HG02798 (cell line): ENCODE measurements around the gene CISD3.

ENCODE experiments used
- ATAC-seq: cut with Tn5 transposase; IDR thresholded peaks from one replicate; pipeline ENCODE4 v1.9.1; 2021; ENCODE audit warnings: mild to moderate bottlenecking; ENCODE audit not compliant: unreplicated experiment, poor library complexity

The CISD3 gene

DNA sequence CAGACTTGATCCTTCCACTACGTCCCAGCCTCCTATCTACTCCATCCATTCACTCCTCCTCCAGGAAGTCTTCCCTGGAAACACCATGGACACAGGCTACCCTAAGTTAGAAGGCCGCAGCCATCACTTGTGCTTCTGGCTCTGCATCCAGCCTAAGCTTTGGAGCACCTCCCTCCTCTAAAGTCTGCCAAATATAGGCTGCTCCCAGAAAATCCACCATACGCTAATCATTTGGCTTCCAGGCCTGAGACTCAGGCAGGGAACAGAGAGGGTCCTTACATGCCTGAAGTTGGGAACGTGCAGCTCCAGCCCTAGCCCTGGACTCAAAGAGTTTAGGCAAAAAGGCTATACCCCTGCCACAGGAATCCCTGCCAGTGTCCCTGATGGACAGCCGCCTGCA is 11.3 kb downstream of the CISD3 start:
- no peak for ATAC-seq

DNA sequence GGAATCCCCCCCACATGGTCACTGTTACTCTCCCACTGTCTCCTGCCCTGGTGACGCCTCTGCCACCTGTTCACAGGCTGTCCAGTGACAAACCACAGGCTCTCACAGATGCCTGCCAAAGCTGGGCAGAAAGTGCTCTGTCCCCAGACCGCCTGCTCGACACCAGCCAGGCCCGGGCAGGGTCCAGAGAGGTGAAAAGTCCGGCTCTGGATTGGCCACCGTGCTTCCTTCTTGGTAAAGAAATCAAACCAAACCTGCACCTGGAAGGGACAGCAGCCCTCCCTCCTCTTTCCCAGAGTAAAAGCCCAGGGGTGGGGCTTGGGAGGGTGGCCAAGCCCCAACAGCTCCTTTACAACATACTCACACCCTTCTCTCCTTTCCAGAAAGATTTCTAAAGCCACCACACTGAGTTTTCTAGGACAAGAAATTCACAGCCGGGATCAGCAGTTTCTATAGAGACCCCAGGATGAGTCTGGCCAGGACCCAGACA is 11.8 kb downstream of the CISD3 start:
- no peak for ATAC-seq

DNA sequence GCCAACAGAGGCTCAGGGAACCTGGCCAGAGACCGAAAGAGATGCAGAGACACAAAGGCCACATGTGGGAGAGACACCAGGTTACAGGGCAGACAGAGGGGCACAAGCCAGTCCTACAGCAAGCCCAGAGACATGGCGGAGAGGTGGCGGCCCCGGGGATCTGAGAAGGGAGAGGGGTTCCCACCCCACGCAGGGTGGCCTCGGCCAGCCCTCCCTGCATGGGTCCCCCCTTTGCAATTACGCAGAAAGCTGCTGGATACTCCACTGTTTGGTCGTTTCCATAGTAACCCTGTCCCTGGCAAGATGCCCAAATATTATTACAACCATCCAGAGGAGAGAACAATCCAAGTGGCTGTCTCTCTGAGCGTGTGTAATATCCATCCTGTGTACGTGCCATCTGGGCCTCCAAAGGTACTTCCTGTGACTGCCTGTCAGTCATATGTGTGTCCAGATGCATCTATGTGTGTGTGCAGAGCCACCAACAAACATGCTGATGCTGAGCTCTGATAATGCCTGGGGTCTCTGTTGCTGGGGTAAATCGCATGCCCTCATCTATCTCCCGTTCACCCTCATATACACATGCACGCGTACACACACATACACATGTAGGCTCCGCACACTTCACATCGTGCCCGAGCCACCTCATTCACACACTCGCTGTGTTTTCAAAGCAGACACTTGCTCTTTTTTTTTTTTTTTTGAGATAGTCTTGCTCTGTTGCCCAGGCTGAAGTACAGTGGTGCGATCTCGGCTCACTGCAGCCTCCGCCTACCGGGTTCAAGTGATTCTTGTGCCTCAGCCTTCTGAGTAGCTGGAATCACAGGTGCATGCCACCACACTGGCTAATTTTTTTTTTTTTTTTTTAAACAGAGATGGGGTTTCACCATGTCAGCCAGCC is 12.5 kb downstream of the CISD3 start:
- ATAC-seq, result no peak

DNA sequence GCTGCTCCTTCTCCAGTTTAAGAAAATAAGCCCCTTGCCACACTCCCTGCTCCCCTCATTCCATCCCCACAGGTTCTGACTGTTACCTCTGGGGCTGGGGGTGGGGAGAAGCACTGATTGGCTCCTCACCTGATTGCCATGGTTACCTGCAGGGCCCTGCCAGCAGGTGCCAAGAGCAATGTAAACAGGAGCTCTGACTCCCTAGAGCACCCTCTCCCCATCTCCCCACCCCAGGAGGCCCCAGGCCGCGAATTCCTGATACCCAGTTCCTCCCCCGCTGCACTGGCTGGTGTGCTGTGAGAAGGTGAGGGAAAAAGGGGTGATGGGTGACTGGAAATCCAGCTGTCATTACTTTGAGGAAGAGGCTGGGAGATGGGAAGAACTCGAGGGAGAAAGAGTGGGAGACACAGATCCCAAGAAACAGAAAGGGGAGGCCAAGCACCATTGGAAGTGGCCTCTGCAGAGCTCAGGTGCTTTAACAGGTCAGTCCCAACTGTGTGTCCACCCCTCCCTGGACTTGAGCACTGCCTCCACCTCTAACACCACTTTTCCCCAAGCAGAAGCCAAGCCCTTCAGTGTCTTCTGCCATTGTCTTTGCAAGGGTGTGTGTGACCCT is 13.5 kb downstream of the CISD3 start:
- no peak for ATAC-seq

DNA sequence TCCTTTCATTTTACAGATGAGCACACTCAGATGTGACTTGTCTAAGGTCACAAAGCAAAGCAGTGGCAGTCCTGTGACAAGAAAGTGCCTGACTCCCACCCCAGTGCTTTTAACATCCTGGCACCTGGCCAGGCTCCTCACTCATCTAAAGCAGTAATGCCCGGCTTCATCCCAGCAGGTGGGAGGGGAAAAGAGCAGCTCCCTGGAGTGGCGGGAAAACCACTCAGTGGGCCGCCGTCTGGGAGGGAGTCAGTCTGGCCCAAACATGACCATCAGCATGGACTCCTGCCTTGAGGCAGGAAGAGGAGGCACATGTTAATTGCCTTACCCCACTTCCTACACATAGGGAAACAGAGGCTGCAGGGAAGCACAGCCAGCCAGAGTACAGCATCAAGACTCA is 15.4 kb downstream of the CISD3 start:
- no peak for ATAC-seq

DNA sequence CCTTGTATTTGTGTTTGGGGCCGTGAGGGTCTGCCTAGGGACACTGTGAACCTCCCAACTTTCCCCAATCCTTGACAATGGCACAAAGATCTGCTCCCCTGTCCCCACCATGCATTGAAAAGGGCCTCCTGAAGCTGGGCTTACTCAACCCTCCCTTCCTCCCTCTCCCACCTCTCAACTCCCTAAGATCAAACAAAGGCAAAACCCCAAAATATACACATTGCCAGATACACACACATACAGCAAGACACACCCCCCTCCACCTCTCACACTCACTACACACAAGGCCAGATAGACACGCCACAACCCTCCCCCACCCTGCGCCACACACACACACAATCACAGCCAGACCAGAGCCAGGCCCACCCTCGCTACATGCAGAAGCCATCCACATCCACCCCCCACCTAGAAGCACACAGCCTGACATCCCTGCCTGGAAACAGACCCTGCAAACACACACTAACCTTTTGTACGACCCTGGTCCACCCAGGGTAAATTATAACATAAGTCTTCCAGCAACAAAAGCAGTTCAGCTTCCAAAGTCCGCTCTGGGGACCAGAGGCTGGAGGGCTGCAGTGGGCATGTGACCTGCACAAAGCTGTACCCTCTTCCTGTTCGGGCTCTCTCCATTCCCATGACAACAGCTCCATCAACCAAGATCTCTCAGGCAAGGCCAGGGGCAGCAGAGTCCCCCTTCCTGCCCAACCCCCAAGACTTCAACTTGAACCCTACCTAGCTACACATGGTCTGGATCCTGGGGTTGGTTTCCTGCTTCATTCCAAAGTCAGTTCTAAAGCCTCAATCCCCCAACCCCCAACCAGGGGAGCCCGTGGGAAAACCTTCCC is 16.1 kb downstream of the CISD3 start:
- no peak for ATAC-seq

DNA sequence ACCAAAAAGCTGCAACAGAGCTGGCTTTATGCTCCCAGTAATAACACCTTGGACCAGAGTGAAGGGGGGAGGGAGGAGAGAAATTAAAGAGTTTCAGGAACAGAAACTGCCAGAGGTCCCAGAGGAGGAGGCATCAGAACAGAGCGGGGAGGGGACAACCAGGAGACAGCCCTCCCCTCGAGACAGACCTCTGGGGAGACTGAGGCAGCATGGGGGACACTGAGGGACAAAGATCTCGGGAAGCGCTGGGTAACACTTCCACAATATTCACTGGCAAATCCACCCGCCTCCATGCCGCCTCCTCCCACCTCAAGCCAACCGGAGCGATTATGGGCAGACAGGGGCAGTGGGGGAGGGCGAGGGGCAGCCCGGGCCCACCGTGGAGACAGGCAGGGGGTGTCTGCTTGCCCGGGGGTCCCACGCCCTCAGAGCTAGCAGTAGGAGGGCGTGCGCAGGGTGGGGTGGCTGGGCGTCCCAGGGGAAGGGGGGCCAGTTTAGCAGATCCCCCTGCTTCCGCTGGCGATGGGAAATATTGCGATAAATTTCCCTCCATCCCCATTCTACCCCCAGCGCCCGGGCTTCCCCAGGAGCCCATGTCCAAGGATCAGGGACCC is 16.8 kb downstream of the CISD3 start:
- no peak for ATAC-seq

DNA sequence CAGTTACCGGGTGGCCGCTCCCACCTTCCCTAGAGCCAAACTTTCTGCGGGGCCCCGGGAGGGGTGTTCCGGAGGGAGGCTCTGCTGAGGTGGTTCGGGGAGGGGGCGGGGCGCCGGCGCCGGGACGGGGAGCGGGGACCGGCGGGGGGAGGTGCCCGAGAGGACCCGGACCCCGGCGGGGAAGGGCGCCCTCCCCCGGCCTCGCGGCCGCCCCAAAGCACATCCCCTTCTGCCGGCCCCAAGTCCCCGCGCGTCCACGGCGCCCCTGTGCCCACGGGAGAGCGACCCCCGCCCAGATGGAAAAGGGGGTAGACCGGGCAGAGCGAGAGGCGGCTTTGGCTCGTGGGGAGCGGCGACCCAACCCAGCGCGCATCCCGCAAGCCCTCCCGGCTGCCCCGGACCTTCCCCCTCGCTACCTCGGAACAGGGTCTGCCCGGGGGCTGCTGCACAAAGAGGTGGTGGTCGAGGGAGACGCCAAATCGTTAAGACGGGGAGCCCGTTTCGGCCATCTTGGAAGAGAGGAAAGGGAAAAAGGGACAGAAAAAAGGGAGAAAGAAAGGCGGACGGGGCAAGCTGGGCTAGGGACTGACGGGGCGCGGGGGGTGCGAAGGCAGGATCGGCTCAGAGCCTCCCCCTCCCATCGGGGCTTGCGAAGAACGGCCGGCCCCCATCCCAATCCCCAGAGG is 17.5 kb downstream of the CISD3 start:
- ATAC-seq, result no peak

DNA sequence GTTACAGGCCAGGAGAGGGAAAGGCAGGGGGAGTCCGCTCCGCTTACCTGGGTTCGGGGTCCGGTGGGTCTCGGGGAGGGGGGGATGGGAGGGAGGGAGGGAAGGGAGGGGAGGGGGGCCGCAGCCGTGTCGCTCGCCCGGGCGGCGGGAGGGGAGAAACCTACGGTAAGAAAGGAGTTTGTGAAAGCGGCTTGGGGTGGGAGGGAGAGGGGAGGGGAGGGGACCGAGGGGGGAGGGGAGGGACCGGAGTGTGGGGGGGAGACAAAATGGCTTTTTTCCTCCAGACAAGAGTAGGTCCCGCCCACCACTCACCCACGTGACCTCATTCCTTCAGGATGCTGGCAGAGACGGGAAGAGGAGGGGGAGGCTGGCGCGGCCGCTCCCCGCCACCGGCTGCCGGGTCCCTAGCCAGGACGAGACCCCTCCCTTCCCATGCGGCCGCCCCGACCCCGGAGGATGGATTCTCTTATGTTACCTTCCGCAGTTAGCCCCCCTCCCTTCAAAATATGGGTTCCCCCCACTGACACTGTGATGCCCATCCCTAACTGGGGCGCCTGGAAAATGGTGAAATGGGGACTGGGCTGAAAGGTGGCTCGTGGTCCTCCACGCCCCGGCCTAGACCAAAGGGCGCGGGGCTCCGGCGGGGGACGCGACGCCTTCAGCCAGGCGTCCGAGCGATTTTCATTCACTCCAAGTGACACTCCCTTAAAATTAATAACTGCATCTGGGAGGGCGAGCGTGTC is 18.2 kb downstream of the CISD3 start, which contains the start of gene PCGF2:
Gene PCGF2, minus strand, starts transcription at position 188 of the 743 bp plus-strand sequence. CDS start 7,934 bp downstream, outside the sequence.
- no peak for ATAC-seq

DNA sequence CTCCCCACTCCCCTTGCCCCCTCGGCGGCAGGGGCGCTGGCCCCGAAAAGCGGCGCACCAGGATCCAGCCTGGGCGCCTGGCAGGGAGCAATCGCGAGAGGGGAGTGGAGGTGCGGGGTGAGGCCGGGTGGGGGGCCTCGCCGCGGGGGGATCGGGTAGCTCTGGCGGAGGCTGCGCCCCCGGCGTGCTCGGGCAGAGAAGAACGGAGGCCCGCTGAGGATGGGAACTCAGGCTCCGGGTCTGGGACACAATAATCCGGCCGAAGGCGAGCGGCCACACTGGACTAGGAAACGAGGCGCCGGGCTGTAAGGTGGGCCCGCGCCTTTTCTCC is 18.7 kb downstream of the CISD3 start:
- no peak for ATAC-seq

DNA sequence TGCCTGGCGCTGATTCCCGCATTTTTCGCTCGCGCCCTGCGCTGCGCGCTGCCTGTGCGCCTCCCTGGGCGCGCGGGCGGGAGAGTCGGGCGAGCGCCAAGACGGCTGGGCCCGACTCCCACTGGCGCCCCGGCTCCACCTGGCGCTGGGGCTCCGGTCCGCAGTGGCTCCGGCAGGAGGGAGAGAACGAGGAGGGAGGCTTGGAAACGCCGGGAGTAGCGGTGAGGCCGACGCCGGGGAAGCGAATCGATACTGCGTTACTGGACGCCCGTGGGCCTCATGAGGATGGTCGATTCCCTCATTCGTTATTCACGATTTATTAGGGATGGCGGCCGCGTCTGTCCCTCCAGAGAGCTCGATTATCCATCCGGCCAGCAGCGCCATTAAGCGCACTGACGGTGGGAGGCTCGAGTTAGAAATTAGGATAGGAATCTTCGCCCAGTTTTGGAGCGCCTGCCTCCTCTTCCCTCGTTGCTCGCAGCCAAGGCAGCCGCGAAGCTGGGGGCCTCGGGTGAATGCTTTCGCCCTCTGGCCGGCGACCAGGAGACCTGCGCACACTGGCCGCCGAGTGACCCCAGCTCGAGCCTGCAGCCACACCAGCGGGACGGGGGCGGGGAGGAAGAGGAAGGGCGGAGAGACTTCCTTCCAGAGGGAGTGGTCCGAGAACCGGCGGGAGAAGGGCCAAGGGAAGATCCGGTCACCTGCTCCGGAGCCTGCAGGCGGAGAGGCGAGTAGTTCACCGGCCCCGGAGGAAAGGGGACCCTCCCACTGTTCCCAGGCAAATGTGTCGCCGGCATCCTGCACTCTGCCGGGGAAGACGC is 19.3 kb downstream of the CISD3 start:
- no peak for ATAC-seq

DNA sequence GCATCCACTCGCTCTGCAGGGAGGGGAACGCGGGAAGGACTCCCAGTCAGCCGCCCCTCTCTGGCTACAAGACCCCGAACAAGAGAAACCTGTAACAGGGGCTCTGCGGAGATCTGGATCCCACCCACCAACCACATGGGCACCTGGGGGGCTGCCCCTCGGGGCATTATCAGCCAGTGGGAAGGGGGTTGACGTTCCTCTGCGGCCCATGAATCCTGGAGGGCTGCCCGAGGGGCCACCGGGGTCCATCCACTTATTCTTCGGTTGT is 19.8 kb downstream of the CISD3 start:
- ATAC-seq, result no peak

DNA sequence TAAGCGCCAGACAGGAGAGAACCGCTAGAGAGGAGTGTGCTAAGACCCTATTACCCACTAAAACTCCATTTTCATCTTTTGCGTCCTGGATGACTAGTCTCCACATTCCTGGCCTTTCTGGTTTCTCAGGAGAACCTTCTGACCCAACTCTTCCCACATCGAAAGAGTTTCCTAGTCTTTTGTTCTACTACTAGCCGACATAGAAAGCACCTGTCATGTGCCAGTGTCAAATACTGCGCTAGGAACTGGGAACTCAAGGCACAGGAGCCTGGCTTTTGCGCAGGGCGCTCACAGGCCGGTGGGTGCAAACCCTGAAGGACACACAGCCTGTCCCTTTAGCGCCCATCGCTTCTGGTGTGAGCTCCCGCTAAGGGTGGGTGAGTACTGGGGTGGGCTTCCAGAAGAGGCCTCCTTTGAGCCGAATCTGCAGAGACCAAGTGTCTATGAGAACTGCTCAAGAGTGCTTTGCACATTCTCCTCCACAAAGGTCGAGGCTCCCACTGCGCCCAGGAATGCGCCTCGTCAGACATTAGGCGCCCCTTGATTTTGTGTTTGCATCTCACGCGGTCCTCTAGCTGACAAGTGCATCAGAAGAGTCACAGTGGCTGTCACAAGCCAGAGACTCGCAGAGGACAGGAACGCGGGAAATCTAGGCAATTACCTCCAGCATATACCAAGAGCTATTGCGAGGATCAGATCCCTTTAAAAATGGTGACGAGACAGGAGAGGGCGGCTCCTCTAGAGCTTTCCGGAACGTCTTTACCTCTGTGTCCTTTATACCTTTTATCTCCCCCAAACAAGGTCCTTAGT is 20.4 kb downstream of the CISD3 start:
- no peak for ATAC-seq

DNA sequence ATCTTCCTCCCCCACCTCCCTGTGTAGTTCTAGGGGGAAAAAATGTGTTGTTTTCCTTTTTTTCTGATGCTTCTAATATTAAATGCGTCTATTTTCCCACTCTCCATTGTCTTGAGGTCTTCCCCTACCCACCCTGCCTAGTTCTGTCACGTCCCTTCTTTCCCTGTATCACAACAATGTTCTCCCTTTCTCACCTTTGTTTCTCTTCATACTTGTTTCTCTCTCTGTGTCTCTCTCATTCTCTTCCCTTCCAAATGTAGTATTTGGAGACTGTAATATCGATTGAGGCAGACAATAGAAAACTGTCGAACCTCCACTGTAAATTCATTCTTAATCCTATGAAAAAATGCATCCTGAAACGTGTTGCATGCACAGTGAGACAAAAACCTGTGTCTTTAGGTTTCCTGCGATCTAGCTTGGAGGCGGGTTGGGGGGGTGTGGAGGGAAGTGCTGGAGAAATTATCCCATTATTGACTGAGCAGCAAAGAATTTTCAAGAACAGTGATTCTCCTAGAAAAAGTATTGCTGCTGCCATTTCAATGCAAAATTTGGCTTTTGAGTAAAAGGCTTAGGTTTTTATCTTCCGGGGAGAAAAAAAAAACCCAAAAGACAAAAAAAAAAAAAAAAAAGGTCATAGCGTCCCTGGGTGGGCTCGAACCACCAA is 21.1 kb downstream of the CISD3 start:
- no peak for ATAC-seq

DNA sequence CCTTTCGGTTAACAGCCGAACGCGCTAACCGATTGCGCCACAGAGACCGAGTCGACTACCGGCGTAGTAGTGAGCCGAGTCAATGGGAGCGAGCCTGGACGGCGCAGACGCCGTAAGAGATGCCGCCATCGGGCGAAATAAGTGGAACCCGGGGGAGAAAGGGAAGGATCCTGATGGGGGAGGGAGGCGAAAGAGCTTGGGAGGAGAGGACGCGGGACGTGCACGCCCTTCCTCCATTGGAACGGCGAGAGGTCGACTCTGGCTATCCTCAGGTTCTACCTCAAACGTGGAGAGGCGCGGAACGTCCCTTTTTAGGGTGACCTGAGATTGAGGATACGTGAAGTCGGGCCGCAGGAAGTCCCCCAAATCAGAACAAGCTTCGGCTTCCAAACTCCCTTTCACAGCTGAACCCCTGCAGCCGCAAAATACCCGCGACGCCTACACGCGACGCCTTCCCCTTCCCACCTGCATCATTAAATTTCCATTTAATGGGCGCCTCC is 21.7 kb downstream of the CISD3 start:
- ATAC-seq, result peak; percentile 28

DNA sequence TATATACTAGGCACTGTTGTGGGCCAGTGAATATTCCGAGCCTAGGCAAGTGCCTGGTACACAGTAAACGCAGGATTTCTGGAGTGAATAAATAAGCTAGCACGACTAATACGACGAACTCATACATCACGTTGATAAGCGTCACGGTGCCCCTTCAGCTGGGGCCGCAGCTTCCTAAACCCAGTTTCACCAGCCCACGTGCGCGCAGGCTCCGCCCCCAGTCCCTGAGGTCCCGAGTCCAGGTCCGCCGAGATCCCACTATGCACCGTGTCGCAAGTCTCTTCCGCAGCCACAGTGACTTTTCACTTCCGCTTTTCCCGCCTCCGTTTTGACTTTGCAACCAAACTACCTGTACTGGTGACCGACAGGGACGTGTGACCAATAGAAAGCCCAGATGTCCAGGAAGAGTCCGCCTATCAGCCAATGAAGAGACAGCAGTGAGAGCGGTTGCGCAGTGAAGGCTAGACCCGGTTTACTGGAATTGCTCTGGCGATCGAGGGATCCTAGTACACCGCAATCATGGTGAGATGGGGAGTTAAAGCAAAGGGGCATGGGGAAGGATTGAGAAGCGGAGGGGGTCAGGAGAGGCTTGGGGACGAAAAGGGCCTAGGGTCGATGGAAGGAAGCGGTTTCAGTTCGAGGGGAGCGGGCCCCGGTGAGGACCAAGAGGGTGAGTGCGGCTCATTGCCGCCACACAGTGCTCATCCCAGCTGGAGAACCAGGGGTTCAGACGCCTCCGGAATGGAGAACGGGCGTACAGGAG is 22.3 kb downstream of the CISD3 start, which contains the start of gene PSMB3:
Gene PSMB3, plus strand, starts transcription at position 434 of the 763 bp plus-strand sequence. Its CDS starts 86 bp downstream, at position 520.
- peak; percentile 87 for ATAC-seq
